GM18498 (cell line): ENCODE data around the gene CD81.
A peak's percentile ranks its signal among the peaks of the same experiment; 100 is the strongest.

Source experiments
- ATAC-seq: cut with Tn5 transposase; IDR thresholded peaks from one replicate; pipeline ENCODE4 v1.9.1; 2021; ENCODE audit warnings: mild to moderate bottlenecking, moderate library complexity; ENCODE audit not compliant: unreplicated experiment

CD81 gene

GRCh38 chr11:2388431-2389376, 11.6 kb downstream of the CD81 start:
- ATAC-seq, result no peak

GRCh38 chr11:2389377-2390026, 12.4 kb downstream of the CD81 start:
- ATAC-seq, result no peak

GRCh38 chr11:2390091-2390724, 13.1 kb downstream of the CD81 start:
- ATAC-seq, result no peak

GRCh38 chr11:2390725-2391151, 13.6 kb downstream of the CD81 start:
- no peak for ATAC-seq

- no peak for ATAC-seq
These were observed 14.3 kb downstream of the CD81 start for GRCh38 chr11:2391181-2391975.

GRCh38 chr11:2392241-2392959, 15.3 kb downstream of the CD81 start:
- ATAC-seq, result no peak

- no peak for ATAC-seq
These were observed 16.2 kb downstream of the CD81 start for GRCh38 chr11:2393111-2393868.

GRCh38 chr11:2393941-2394817, 17.1 kb downstream of the CD81 start:
- no peak for ATAC-seq

- ATAC-seq, result no peak
These were observed 17.7 kb downstream of the CD81 start for GRCh38 chr11:2394818-2395105.

GRCh38 chr11:2395211-2395730, 18.2 kb downstream of the CD81 start:
- ATAC-seq, result no peak

GRCh38 chr11:2395856-2396255, 18.7 kb downstream of the CD81 start:
- no peak for ATAC-seq

- ATAC-seq, result no peak
These were observed 19.4 kb downstream of the CD81 start for GRCh38 chr11:2396471-2396870.

- no peak for ATAC-seq
These were observed 19.9 kb downstream of the CD81 start for GRCh38 chr11:2397005-2397404.

- no peak for ATAC-seq
These were observed 21.7 kb downstream of the CD81 start for GRCh38 chr11:2398664-2399355.

GRCh38 chr11:2399488-2400068, 22.5 kb downstream of the CD81 start:
- no peak for ATAC-seq

- peak; percentile 82 for ATAC-seq
These were observed 23.1 kb downstream of the CD81 start, which contains the start of gene TSSC4 for GRCh38 chr11:2400069-2400761. Gene TSSC4 (plus strand): TSS chr11:2400750. CDS start chr11:2402634, 1,884 bp downstream.
